Smooth muscle cell (in vitro differentiated cells): ENCODE measurements around the gene ZDHHC22. TPM values are rescaled to one million over a fixed set of nuclear protein-coding genes. Genes with fewer than 3 reads are reported as not detected.
A peak's percentile ranks its signal among the peaks of the same experiment; 100 is the strongest.

Source experiments
- DNase-seq: peaks from one replicate; lab custom pipeline; 2025; ENCODE audit not compliant: unreplicated experiment; lab: John Stamatoyannopoulos, UW
- H2AFZ ChIP-seq: fragments of 200-600 bp; sonication (generic); 2 replicates; pipeline ENCODE4 v1.6.0; 2016; ENCODE audit warnings: antibody characterized with exemption, low read depth, mild to moderate bottlenecking
- H3F3A ChIP-seq: fragments of 200-600 bp; sonication (generic); 2 replicates; pipeline ENCODE4 v1.6.0; 2017; ENCODE audit warnings: antibody characterized with exemption, low read depth
- H3K27ac ChIP-seq: fragments of 200-600 bp; sonication (generic); 2 replicates; pipeline ENCODE4 v1.5.1; 2016; ENCODE audit warnings: low read depth, mild to moderate bottlenecking
- H3K27me3 ChIP-seq: fragments of 200-600 bp; sonication (generic); 2 replicates; pipeline ENCODE4 v1.6.1; 2016; ENCODE audit warnings: low read depth, mild to moderate bottlenecking
- H3K36me3 ChIP-seq: fragments of 200-600 bp; sonication (generic); 2 replicates; pipeline ENCODE4 v1.5.1; 2016; ENCODE audit warnings: low read depth
- H3K4me1 ChIP-seq: fragments of 200-600 bp; sonication (generic); 2 replicates; pipeline ENCODE4 v1.5.1; 2016; ENCODE audit warnings: low read depth
- H3K4me2 ChIP-seq: fragments of 200-600 bp; sonication (generic); 2 replicates; pipeline ENCODE4 v1.6.0; 2016; ENCODE audit warnings: mild to moderate bottlenecking
- H3K4me3 ChIP-seq: fragments of 200-600 bp; sonication (generic); 2 replicates; pipeline ENCODE4 v1.5.1; 2016; ENCODE audit warnings: mild to moderate bottlenecking
- H3K79me2 ChIP-seq: fragments of 200-600 bp; sonication (generic); 2 replicates; pipeline ENCODE4 v1.6.0; 2016; ENCODE audit warnings: low read depth, mild to moderate bottlenecking
- H3K9ac ChIP-seq: fragments of 200-600 bp; sonication (generic); 2 replicates; pipeline ENCODE4 v1.6.0; 2016; ENCODE audit warnings: low read depth
- H3K9me3 ChIP-seq: fragments of 200-600 bp; sonication (generic); replicated peaks from 2 replicates; pipeline ENCODE4 v1.5.1; 2016; ENCODE audit warnings: low read depth
- H4K20me1 ChIP-seq: fragments of 200-600 bp; sonication (generic); 2 replicates; pipeline ENCODE4 v1.6.0; 2016; ENCODE audit warnings: low read depth
- WGBS: methylation state at CpG from one replicate; pipeline ENCODE4 v1.1.7; 2016; ENCODE audit warnings: low lambda C conversion rate; 5-methylcytosine and 5-hydroxymethylcytosine counted together
- polyA plus RNA-seq: library from polyadenylated mRNA; unstranded; fragments of >200 nt; fragmentation: Nextera tagmentation; extraction: Ambion mirVana; gene quantifications from 2 replicates; pipeline ENCODE4 v1.2.1, GENCODE V29; 2016
- total RNA-seq: library from RNA; depleted of rRNA; stranded (reverse); fragments of >200 nt; gene quantifications from 2 replicates; pipeline ENCODE4 v1.2.3, GENCODE V29; 2014
- TF ChIP-seq, protein P1 (sequence below): fragments of 200-600 bp; sonication (generic); IDR thresholded peaks from 2 replicates; pipeline ENCODE4 v1.5.1; 2017; ENCODE audit warnings: borderline replicate concordance, mild to moderate bottlenecking, antibody characterized with exemption; ENCODE audit not compliant: insufficient read depth, poor library complexity, severe bottlenecking

Gene ZDHHC22
- total and polyA plus RNA-seq, 2 experiments from 2014 or later, result not detected

DNA sequence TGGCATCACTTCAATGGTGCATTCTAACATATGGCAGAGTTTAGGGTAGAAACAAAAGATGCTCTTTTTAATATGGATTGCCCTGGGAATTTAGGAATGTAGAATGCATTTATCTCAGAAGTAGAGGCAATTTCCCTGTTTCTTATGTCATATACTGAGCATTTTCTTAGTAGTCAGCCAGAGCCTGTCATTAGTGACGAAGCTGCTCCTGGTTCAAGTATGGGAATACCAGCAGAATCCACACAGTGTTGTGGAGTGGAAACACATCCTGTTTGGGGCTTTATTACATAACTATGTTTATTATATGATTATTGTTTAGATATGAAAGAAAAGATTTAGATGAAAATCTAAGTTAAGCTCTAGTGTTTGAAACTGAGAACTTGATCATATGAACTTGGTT lies 31.3 kb downstream of the ZDHHC22 start:
- Histone ChIP-seq H3K9me3 (no peaks in the 10 kb centered on the region), H3F3A (peaks cover 12% of the 10 kb centered on the region), H3K4me2 (peak overlapping the region; percentile 73), H3K27ac (peak overlapping the region; percentile 90), H3K36me3 (no peaks in the 10 kb centered on the region), H3K79me2 (no peaks in the 10 kb centered on the region), H3K4me1 (peaks cover 42% of the 10 kb centered on the region), H2AFZ (no peak overlapping the region), H3K9ac (peak overlapping the region; percentile 71), H3K4me3 (no peak overlapping the region), H4K20me1 (no peaks in the 10 kb centered on the region), H3K27me3 (no peaks in the 10 kb centered on the region)
- TF ChIP-seq, protein P1, sequence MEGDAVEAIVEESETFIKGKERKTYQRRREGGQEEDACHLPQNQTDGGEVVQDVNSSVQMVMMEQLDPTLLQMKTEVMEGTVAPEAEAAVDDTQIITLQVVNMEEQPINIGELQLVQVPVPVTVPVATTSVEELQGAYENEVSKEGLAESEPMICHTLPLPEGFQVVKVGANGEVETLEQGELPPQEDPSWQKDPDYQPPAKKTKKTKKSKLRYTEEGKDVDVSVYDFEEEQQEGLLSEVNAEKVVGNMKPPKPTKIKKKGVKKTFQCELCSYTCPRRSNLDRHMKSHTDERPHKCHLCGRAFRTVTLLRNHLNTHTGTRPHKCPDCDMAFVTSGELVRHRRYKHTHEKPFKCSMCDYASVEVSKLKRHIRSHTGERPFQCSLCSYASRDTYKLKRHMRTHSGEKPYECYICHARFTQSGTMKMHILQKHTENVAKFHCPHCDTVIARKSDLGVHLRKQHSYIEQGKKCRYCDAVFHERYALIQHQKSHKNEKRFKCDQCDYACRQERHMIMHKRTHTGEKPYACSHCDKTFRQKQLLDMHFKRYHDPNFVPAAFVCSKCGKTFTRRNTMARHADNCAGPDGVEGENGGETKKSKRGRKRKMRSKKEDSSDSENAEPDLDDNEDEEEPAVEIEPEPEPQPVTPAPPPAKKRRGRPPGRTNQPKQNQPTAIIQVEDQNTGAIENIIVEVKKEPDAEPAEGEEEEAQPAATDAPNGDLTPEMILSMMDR, result no peak
- no peak for DNase-seq
- 71% methylated on average over 1 of the region's 1 CpG for WGBS

DNA sequence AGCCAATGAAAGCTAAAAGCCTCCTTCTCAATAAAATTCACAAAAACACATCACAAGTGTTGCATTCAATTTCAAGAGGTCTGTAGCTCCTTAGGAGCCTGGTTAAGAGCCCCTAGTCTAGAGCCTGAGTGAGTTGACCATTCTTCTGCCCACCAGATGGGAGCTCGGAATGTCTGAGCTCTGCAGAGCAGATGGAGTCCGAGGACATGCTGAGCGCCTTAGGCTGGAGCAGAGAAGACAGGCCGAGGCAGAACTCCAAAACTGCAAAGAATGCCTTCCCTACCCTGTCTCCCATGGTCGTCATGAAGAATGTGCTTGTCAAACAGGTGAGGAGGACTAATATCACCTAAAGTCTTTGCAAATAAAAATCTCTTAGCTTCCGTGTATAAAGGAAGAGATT lies 31.9 kb downstream of the ZDHHC22 start:
- TF ChIP-seq, protein P1, result no peak
- no peaks in the 10 kb centered on the region for H3K36me3 ChIP-seq
- H3K27me3 ChIP-seq, result no peaks in the 10 kb centered on the region
- no peaks in the 10 kb centered on the region for H4K20me1 ChIP-seq
- no peak overlapping the region for H2AFZ ChIP-seq
- no peak for DNase-seq
- peaks cover 46% of the 10 kb centered on the region for H3K4me1 ChIP-seq
- no peaks in the 10 kb centered on the region for H3K79me2 ChIP-seq
- H3K4me3 ChIP-seq, result no peak overlapping the region
- 75% methylated on average over 6 of the region's 6 CpGs for WGBS
- no peaks in the 10 kb centered on the region for H3K9me3 ChIP-seq
- H3K4me2 ChIP-seq, result no peak overlapping the region
- no peak overlapping the region for H3K9ac ChIP-seq
- peak overlapping the region; percentile 90 for H3K27ac ChIP-seq
- peaks cover 12% of the 10 kb centered on the region for H3F3A ChIP-seq

DNA sequence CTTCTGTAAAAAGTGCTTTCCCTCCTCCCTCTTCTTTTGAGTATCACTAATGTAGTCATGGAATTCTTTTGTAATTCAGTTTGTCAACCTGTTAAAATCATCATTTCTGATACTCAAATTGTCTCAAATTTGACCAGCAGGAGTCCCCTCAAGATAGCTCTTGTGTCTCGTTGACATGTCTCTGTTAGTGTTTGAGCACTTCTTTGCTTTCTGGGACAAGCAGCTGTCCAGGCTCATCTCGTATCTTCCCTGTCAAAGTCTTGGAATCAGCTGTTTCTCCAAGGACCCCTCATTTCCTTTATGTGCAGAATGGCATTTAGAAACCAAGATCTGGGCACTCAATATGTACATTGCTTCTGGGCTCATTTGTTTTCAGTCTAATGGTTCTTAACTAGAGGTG lies 32.8 kb downstream of the ZDHHC22 start:
- TF ChIP-seq, protein P1, result no peak
- H3K9me3 ChIP-seq, result no peaks in the 10 kb centered on the region
- H3K27ac ChIP-seq, result no peak overlapping the region
- DNase-seq, result no peak
- peaks cover 12% of the 10 kb centered on the region for H3F3A ChIP-seq
- no peak overlapping the region for H3K4me2 ChIP-seq
- H3K4me1 ChIP-seq, result peaks cover 49% of the 10 kb centered on the region
- H2AFZ ChIP-seq, result no peak overlapping the region
- no peak overlapping the region for H3K9ac ChIP-seq
- H4K20me1 ChIP-seq, result peaks cover 3% of the 10 kb centered on the region
- H3K4me3 ChIP-seq, result no peak overlapping the region
- no peaks in the 10 kb centered on the region for H3K36me3 ChIP-seq
- H3K79me2 ChIP-seq, result peaks cover 2% of the 10 kb centered on the region
- 93% methylated on average over 2 of the region's 2 CpGs for WGBS
- no peaks in the 10 kb centered on the region for H3K27me3 ChIP-seq

DNA sequence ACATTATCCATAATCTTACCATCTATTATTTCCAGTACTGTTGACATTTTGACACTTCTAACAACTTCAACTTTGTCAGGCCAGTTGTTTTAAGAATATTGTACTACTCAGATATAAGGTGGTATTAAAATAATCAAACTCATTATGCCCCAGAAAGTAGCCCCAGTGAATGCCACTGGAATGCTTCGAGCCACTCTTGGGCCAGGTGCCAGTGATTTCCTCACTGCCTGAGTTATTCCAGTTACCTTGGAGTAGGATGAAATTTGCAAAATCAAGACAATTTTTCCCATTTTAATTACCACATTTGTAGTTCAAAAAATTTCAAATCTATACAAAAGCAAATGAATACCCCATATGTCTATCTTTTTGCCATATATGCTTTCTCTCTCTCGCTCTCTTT lies 34.4 kb downstream of the ZDHHC22 start:
- Histone ChIP-seq H3K4me3 (no peak overlapping the region), H3K9me3 (no peaks in the 10 kb centered on the region), H3K4me2 (no peak overlapping the region), H3K36me3 (no peaks in the 10 kb centered on the region), H3F3A (peaks cover 12% of the 10 kb centered on the region), H3K27ac (no peak overlapping the region), H3K4me1 (peaks cover 49% of the 10 kb centered on the region), H2AFZ (no peak overlapping the region), H3K9ac (no peak overlapping the region), H3K79me2 (peaks cover 16% of the 10 kb centered on the region), H3K27me3 (no peaks in the 10 kb centered on the region), H4K20me1 (peaks cover 7% of the 10 kb centered on the region)
- TF ChIP-seq, protein P1, result no peak
- WGBS, result 93% methylated on average over 2 of the region's 2 CpGs
- DNase-seq, result no peak
